ENCODE results near the gene IL1R2. TPM values are rescaled to one million over a fixed set of nuclear protein-coding genes. Genes with fewer than 3 reads are reported as not detected.
A peak's percentile ranks its signal among the peaks of the same experiment; 100 is the strongest.

IL1R2 gene
- total and polyA plus RNA-seq, 9 of the 15 experiments (the other 6 are each of a cell fraction or from before 2014, with no cell fraction given), result 0.13 TPM; not detected in 8

DNA sequence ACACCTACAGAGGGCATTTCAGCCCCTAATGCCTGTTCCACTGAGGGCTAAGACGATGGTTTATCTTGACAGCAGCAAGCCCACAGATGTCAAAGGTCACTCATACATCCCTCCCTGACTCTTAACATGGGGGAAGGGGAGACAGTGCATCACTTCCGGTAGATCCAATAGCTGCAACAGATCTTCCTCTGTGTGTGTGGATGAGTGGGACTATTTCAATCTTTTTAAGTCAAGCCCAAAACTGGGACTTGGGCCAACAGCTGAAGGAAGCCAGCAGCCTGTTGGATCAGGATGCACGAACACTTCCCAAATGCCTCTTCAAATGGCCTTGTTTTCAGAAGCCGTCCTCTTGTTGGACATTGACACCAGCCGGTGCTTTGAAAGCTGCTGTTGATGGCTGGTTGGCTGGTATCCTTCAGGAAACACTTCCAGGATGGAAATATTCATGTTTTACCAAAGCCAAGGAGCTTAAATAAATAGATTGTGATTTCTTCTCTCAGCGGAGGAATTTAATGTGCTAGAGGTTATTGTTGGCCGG, 59.2 kb downstream of the IL1R2 start (continued):
- TF ChIP-seq LARP7 (IDR thresholded peaks at IDR 0.05), result no peak
- TF ChIP-seq FUS (optimal IDR thresholded peaks at IDR 0.05; ENCODE audit: low read depth, low read length), result no peak
- TF ChIP-seq TEAD4 (IDR thresholded peaks at IDR 0.05; ENCODE audit: low read length), result 0 out of 2 replicates have a peak, but pooled peaks have one; percentile 38
- TF ChIP-seq TEAD4 (CRISPR knock-in tag; IDR thresholded peaks at IDR 0.05; ENCODE audit: borderline replicate concordance), result no peak
- TF ChIP-seq ZFP36 (IDR thresholded peaks at IDR 0.05; ENCODE audit: low read depth, low read length, partially characterized antibody), result no peak
- peak; percentile 87 for TF ChIP-seq NR2C2 (CRISPR knock-in tag; IDR thresholded peaks at IDR 0.05)
- peak; percentile 92 for TF ChIP-seq NR2C2 (tag; IDR thresholded peaks at IDR 0.05)
- peak; percentile 83 for TF ChIP-seq CTBP1 (IDR thresholded peaks at IDR 0.05; ENCODE audit: borderline replicate concordance)
- TF ChIP-seq CBX8 (IDR thresholded peaks at IDR 0.05; ENCODE audit: borderline replicate concordance, extremely low read depth, low read depth, low read length, poor library complexity, severe bottlenecking), result no peak

DNA sequence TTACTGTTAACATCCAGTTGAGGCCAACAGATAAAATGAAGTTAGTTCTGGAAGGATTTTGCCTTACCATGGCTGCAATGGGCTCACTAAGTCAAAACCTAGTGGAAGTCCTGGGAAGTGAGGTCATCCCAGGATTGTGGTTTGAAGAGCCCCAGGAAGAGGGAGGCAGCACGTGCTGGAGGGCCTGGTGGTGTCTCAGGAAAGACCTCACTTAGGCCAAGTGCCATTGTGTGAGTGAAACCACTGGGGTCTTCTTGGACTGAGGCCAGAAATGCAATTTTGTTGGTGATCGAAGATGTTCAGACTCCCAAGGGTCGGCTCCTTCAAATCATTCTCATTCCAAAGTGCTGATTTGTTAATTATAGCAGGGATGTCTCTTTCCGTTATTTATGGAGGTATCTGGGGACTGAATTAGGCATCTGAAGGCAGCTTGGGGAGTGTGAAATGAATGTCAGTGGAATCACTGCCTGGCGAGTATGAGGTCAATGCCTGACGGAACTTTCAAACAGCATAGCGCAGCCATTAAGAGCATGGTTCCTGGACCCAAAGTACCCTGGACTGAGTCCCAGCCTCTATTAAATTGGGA, 60.0 kb downstream of the IL1R2 start:
- no peak for FAIRE-seq
- Histone ChIP-seq H3K36me3 (ENCODE audit: control insufficient read depth, insufficient read depth, low read length) (no peaks in the 10 kb centered on the region), H3K4me3 (no peak overlapping the region), H3K4me2 (ENCODE audit: insufficient read depth, low read length) (no peak overlapping the region), H3K4me1 (replicated peaks in 1 of 2; ENCODE audit: control insufficient read depth in 2 of 2, insufficient read depth in 2 of 2, low read length in 2 of 2) (peaks cover 10 to 52% of the 10 kb centered on the region in 2 experiments), H3K79me2 (ENCODE audit: control insufficient read depth, insufficient read depth, low read length) (no peaks in the 10 kb centered on the region), H3K27ac (ENCODE audit: extremely low read depth, low read depth, low read length) (no peak overlapping the region), H3K9ac (ENCODE audit: insufficient read depth in 1 of 2, low read depth in 2 of 2, low read length in 2 of 2) (no peak overlapping the region), H2AFZ (ENCODE audit: low read depth, low read length) (peak overlapping the region; percentile 13; the same call in 1 of the 2 replicates), H3K27me3 (ENCODE audit: control insufficient read depth in 2 of 2, insufficient read depth in 2 of 2, low read length in 2 of 2) (no peaks in the 10 kb centered on the region), H3K9me1 (ENCODE audit: control insufficient read depth, insufficient read depth, low read length) (no peaks in the 10 kb centered on the region), H3K9me3 (replicated peaks; ENCODE audit: control insufficient read depth, insufficient read depth, low read depth, low read length) (no peaks in the 10 kb centered on the region), H4K20me1 (replicated peaks; ENCODE audit: control insufficient read depth, insufficient read depth, low read length) (no peaks in the 10 kb centered on the region)
- ChIA-PET POLR2A (interaction anchor here (0.7 to 1.2 kb wide), 2 partner anchors 18 to 25 kb away, joined by 3 to 4 read pairs; no protein-coding TSS in a partner anchor), CTCF (ENCODE audit: low intra/inter-chr PET ratio) (interaction anchor here (0.5 kb wide), 1 partner anchor 10 kb away, joined by 5 read pairs; no protein-coding TSS in a partner anchor)
- TF ChIP-seq RFX1 (IDR thresholded peaks at IDR 0.05), result no peak
- TF ChIP-seq NFIC (IDR thresholded peaks at IDR 0.05), result peak; percentile 50
- no peak for TF ChIP-seq KAT2B (IDR thresholded peaks at IDR 0.05; ENCODE audit: low read depth, low read length)
- TF ChIP-seq L3MBTL2 (IDR thresholded peaks at IDR 0.05), result peak; percentile 28; the same call in 1 of the 2 replicates
- 87% methylated on average over 7 of the region's 7 CpGs for WGBS (ENCODE audit: insufficient coverage, low coverage, missing lambda C conversion rate)
- no peak for ATAC-seq
- no peak for DNase-seq (ENCODE audit: extremely low read depth in 1 of 4, low spot score in 3 of 4)
- no TSS peak for BruUV-seq (replicated peaks)
- intact Hi-C loops (cut with micrococcal nuclease), result no loop called here
- in situ Hi-C loops (cut with MboI), result no loop called here

All from K562 (cell line).